ENCODE measurements around the gene CHST13. TPM values are rescaled to one million over a fixed set of nuclear protein-coding genes. Genes with fewer than 3 reads are reported as not detected.

The CHST13 gene
- polyA plus RNA-seq, 3 donors, result 16.6 to 41.8 (median 39.2) TPM

GRCh38 chr3:126478581-126479310 lies 45.2 kb upstream of the CHST13 start:
- no peak for DNase-seq
- peaks cover 17 to 21% of the 10 kb centered on the region in 2 donors for H3K4me1 ChIP-seq (ENCODE audit: control insufficient read depth in 1 of 2, insufficient read depth in 2 of 2, low read length in 2 of 2)
- 96% methylated on average over 8 of the region's 14 CpGs for WGBS (ENCODE audit: insufficient coverage)
- Mint-ChIP-seq H3K27ac (no peak overlapping the region), H3K4me1 (peaks cover 17% of the 10 kb centered on the region), H3K9me3 (peaks cover 0 to 2% (median 0%) of the 10 kb centered on the region in 7 donors), H3K4me3 (no peak overlapping the region), H3K36me3 (peaks cover 0 to 3% of the 10 kb centered on the region in 2 donors), H3K27me3 (ENCODE audit: low read depth in 3 of 3) (no peaks in the 10 kb centered on the region)
- H4K20me1 ChIP-seq (ENCODE audit: insufficient read depth, low read length), result peaks cover 10% of the 10 kb centered on the region
- no peak overlapping the region for H3K27ac ChIP-seq (ENCODE audit: low read depth in 1 of 2, low read length in 2 of 2)
- H3K79me2 ChIP-seq (ENCODE audit: insufficient read depth, low read length), result peaks cover 14% of the 10 kb centered on the region
- intact Hi-C loops (cut with micrococcal nuclease), result loop anchor here (10.0 kb wide), 2 partner anchors 124 to 564 kb away; partner anchors contain the start of gene KLF15 (in 1 of the 2)
- no peak overlapping the region for H3K9ac ChIP-seq (ENCODE audit: insufficient read depth, low read length, poor library complexity, severe bottlenecking)
- no peaks in the 10 kb centered on the region for H3K27me3 ChIP-seq (ENCODE audit: control insufficient read depth in 2 of 2, insufficient read depth in 2 of 2, low read length in 2 of 2)
- H3K4me2 ChIP-seq (replicated peaks; ENCODE audit: extremely low read depth, low read length, poor library complexity, severe bottlenecking), result no peak overlapping the region
- no peak overlapping the region for H3K4me3 ChIP-seq (replicated peaks in 1 of 3; ENCODE audit: low read depth in 2 of 3, low read length in 3 of 3)
- no peaks in the 10 kb centered on the region for H3K9me3 ChIP-seq (replicated peaks in 1 of 2; ENCODE audit: control insufficient read depth in 1 of 2, insufficient read depth in 1 of 2, low read length in 2 of 2)
- no peaks in the 10 kb centered on the region for H3K36me3 ChIP-seq (replicated peaks in 1 of 2; ENCODE audit: control insufficient read depth in 1 of 2, insufficient read depth in 2 of 2, low read length in 2 of 2)
- no peak for TF ChIP-seq CTCF (IDR thresholded peaks at IDR 0.05)
- no peak overlapping the region for H2AFZ ChIP-seq (ENCODE audit: insufficient read depth, low read depth, low read length, poor library complexity, severe bottlenecking)

- H3K27ac ChIP-seq (ENCODE audit: low read depth in 1 of 2, low read length in 2 of 2), result no peak overlapping the region
- Mint-ChIP-seq H3K27me3 (ENCODE audit: low read depth in 3 of 3) (no peaks in the 10 kb centered on the region), H3K27ac (no peak overlapping the region), H3K4me3 (no peak overlapping the region), H3K9me3 (peaks cover 0 to 2% (median 0%) of the 10 kb centered on the region in 7 donors), H3K4me1 (peaks cover 8% of the 10 kb centered on the region), H3K36me3 (peaks cover 0 to 3% of the 10 kb centered on the region in 2 donors)
- no peaks in the 10 kb centered on the region for H3K9me3 ChIP-seq (replicated peaks in 1 of 2; ENCODE audit: control insufficient read depth in 1 of 2, insufficient read depth in 1 of 2, low read length in 2 of 2)
- no peak overlapping the region for H2AFZ ChIP-seq (ENCODE audit: insufficient read depth, low read depth, low read length, poor library complexity, severe bottlenecking)
- H3K9ac ChIP-seq (ENCODE audit: insufficient read depth, low read length, poor library complexity, severe bottlenecking), result no peak overlapping the region
- H3K4me2 ChIP-seq (replicated peaks; ENCODE audit: extremely low read depth, low read length, poor library complexity, severe bottlenecking), result no peak overlapping the region
- peaks cover 8 to 12% of the 10 kb centered on the region in 2 donors for H3K4me1 ChIP-seq (ENCODE audit: control insufficient read depth in 1 of 2, insufficient read depth in 2 of 2, low read length in 2 of 2)
- H4K20me1 ChIP-seq (ENCODE audit: insufficient read depth, low read length), result peaks cover under 1% of the 10 kb centered on the region
- no peak overlapping the region for H3K4me3 ChIP-seq (replicated peaks in 1 of 3; ENCODE audit: low read depth in 2 of 3, low read length in 3 of 3)
- no peak for TF ChIP-seq CTCF (IDR thresholded peaks at IDR 0.05)
- H3K36me3 ChIP-seq (replicated peaks in 1 of 2; ENCODE audit: control insufficient read depth in 1 of 2, insufficient read depth in 2 of 2, low read length in 2 of 2), result no peaks in the 10 kb centered on the region
- no CpG with 5 or more reads among the region's 1 CpG for WGBS (ENCODE audit: insufficient coverage)
- no peaks in the 10 kb centered on the region for H3K27me3 ChIP-seq (ENCODE audit: control insufficient read depth in 2 of 2, insufficient read depth in 2 of 2, low read length in 2 of 2)
- intact Hi-C loops (cut with micrococcal nuclease), result loop anchor here (10.0 kb wide), 2 partner anchors 125 to 565 kb away; partner anchors contain the start of gene KLF15 (in 1 of the 2)
- no peak for DNase-seq
- peaks cover 5% of the 10 kb centered on the region for H3K79me2 ChIP-seq (ENCODE audit: insufficient read depth, low read length)
Observed at GRCh38 chr3:126479642-126480041, 44.3 kb upstream of the CHST13 start.

Measured in CD14-positive monocyte (primary cell).